HG03097 (cell line): Measurements from ENCODE around the gene AKAIN1.

Experiments used
- ATAC-seq: cut with Tn5 transposase; IDR thresholded peaks from one replicate; pipeline ENCODE4 v1.9.1; 2021; ENCODE audit not compliant: unreplicated experiment, low FRiP score

The AKAIN1 gene

GRCh38 chr18:5162111-5162510 lies 34.9 kb downstream of the AKAIN1 start:
- ATAC-seq, result no peak

- no peak for ATAC-seq
Observed at GRCh38 chr18:5159080-5159479, 38.0 kb downstream of the AKAIN1 start.

DNA sequence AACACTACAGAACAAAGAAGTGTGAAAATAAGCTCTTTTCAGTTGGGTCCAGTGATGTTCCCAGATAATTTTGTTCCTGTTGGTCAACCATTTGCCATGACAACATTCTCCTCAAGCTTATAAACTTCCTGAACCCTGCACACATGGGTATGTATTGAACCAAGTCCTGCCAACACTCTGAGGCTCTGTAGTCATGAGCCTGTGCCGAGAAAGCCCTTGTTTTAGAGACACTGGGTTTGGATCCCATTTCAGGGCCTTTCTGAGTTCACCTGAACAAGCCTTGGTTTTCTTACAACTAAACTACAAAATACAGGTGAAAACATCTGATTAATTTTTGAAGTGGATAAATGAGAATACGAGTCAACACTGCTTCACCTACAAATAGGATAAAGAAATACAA lies 38.5 kb downstream of the AKAIN1 start:
- ATAC-seq, result no peak

DNA sequence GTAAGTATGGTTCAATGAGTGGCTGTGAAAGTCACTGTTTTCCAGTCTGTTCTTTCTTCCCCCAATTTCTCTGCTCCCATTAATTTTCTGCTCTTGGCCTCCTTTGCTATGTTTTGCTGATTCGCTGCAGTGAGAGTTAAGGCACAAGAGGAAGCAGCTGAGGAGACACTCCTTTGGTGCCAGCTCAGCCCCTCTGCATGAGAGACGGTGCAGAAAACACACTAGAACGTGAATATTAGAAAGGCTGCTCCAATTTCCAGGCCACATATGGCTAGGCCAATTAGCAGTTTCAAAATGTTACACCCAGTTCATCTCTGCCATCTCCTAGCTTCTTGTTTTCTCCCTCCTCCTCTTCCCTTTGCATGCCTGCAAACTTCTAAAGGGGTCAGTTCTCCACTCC lies 38.9 kb downstream of the AKAIN1 start:
- ATAC-seq, result no peak

DNA sequence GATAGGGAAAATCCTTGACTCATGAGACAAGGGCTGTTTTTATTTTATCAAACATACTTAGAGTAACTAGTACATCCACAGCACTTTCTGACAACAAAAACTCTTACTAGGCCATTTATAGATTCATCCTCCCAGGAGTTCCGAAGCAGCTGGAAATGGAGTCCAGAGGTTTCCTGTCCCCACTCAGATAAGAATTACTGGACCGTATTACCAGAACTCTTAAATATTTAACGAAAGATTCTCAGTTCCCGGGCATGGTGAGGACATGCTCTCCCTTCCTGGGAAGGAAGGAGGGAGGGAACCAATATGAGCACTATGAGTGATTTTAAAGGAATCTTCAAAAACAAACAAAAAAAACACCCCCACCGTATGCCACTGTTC lies 41.2 kb downstream of the AKAIN1 start:
- no peak for ATAC-seq

DNA sequence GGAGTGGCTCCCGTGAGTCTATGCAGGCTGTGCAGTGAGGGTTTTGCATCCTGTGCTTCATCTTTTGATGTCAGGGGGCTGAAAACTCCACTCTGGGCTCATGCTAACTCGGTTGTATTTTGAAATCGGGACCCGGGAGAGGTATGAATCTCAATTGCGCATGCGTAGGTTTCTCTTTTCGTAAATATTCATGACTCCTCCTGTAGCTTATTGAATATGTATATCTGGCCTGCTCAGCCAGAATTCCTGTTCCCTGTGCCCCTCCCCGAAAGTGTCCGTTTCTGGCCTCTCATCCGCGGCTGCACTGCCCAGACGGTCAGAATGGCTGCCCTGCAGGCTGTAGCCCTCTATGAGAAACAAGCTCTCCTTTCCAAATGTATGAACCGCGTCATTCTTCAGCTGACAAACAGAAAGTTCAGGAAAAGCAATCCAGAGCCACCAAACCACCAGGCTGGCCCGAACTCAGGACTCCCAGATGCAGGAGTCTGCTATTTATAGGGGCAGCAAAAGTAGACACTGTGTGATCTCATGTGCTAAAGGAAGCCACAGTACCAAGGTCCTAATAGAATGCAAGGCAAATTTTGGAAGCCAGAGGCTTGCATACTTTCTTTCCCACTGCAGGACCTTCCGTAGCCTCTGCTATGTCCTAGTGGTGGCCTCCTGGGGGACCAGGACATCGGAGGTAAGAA lies 41.7 kb downstream of the AKAIN1 start:
- ATAC-seq, result no peak

- ATAC-seq, result no peak
Observed at GRCh38 chr18:5152343-5153020, 44.6 kb downstream of the AKAIN1 start.

DNA sequence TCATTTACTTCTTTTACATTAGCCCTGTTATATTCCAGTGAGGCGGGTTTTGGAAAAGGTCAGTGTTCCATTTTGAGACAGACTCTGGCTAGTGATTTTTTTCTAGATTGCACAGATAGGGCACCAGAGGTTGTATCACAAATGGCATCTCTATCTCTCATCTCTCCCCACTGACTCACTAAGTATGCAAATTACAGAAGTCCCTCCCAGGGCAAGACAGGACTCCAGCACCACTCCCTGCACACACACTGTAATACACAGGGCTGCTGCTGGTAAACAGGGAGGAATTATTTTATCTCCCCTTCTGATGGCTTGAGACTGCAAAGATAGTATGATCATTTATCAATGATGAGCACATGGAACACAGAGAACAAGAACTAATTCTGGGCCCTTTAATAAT lies 46.2 kb downstream of the AKAIN1 start:
- no peak for ATAC-seq

DNA sequence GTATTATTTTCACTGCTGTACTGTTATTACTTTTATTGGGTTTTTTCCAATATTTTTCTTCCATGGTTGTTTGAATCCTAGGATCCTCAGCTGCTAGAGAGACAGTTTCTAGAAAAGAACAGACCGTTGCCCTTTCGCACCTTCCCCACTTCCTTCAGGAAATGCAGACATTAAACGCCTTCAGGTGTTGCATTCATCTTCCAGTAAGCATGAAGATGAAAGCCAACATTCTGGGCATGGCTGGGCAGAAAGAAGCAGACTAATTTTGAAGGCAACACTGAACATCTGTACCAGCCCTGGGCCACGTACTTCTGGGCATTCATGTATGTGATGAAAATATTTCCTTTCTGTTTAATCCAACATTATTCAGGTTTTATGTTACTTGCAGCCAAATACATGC lies 51.0 kb downstream of the AKAIN1 start:
- ATAC-seq, result no peak

DNA sequence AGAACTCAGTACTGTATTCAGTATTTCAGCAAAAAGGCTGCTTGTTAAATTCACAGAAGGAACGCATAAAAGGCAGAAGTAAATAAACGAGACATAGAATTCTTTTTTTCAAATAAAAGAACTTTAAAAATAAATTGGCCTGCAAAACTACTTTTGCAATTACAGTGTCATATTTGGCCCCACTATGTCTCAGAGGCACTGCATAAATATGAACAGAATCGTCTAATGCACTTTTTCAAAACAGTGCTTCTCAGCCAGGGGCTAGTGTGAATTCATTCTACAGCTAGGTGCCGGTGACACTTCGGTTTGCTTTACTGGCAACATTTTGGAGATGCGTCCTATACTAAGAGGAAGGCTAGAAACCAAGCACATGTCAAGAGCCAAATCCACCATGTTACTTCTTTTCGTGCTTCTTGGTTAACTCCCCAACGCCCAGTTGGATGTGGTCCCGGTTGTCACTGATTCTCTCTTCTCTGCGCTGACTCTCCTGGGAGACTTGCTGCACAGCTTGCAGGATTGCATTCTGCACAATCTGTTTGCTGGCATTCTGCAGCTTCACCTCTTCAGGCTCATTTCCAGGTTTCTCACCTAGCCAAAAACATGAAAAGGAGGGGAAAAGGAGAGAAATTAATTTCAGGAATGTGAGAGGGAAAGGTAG lies 51.8 kb downstream of the AKAIN1 start:
- ATAC-seq, result no peak

GRCh38 chr18:5144629-5145028 lies 52.4 kb downstream of the AKAIN1 start:
- ATAC-seq, result no peak

DNA sequence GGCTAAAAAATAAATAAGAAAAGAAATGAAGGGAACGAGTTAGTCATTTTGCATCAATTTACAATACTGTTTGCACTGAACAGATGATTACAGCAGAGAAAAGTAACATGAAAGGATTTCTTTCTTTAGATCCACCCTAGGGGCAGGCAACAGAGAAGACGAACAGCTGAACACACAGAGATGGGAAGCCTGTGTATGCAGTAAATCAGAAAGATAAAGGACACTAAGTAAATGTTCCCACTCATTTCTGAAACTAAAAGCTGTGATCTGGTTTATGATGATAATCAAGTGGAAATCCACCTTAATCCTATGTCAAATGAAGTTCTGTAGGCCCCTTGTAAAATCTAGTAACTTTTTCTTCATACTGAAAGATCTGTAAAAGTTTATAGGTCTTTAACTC lies 54.2 kb downstream of the AKAIN1 start:
- no peak for ATAC-seq

GRCh38 chr18:5142131-5142530 lies 54.9 kb downstream of the AKAIN1 start:
- no peak for ATAC-seq

DNA sequence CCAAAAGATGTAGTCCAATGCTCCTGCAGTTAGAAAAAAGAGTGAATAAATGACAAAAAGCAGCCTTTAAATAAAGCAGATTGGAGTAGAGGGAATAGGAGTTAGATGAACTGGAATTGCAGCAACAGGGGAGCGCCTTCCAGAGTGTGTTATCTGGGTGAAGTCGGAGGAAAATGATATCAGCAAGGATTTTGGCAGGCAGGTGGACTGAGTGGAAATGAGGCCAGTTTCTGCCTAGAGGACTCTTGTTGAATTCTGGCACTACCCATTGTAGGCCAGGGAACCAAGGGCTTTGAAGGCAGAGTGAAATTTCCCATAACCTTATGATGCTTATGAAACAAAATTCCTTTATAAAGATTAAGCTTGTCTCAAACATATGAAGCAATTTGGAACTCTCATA lies 59.8 kb downstream of the AKAIN1 start:
- no peak for ATAC-seq

GRCh38 chr18:5132987-5133386 lies 64.1 kb downstream of the AKAIN1 start:
- ATAC-seq, result no peak

DNA sequence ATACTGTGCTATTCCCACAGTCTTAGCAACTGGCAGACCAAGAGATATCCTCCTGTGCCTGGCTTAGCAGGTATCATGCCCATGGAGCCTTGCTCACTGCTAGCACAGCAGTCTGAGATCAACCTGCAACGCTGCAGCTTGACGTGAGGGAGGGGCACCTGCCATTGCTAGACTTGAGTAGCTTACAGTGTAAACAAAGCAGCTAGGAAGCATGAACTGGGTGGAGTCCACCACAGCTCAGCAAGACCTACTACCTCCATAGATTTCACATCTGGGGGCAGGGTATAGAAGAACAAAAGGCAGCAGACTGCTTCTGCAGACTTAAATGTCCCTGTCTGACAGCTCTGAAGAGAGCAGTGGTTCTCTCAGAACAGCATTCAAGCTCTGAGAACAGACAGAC lies 74.8 kb downstream of the AKAIN1 start:
- no peak for ATAC-seq

- ATAC-seq, result no peak
Observed at GRCh38 chr18:5110266-5110665, 86.8 kb downstream of the AKAIN1 start.

DNA sequence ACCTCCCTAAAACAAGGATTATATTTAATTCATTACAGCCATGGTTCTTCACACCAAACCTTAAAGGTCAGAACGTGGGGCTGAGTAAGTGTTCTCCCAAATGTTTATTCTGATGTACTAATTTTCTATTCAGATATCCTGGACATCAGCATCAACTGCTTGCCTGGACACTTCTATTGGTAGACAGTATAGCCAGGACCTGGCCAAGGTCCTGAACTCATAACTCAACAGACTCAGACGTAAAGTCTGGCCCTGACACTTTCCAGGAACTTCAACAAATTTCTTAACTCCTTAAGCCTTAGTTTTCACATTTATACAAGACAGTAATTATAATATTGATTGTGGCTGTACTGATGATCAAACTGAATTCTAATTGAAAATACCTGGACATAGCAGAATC lies 89.1 kb downstream of the AKAIN1 start:
- ATAC-seq, result no peak

DNA sequence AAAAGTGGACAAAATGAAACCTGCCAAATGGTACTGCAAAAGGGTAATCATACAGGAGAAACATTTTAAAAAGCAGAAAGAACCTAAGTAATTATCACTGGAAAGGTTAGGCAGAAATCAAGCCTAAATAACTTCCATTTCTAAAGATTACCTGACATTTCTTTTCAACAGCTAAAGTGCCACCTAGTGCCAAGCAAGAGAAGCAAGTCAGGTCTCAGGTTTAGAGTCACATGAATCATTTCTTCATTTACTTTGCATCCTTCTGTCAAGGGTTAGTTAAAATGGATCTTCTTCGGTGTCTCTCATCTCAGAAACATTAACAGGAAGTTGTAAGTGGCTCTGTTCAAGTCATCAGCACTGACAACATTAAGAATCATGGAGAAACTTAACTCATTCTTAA lies 90.3 kb downstream of the AKAIN1 start:
- no peak for ATAC-seq

DNA sequence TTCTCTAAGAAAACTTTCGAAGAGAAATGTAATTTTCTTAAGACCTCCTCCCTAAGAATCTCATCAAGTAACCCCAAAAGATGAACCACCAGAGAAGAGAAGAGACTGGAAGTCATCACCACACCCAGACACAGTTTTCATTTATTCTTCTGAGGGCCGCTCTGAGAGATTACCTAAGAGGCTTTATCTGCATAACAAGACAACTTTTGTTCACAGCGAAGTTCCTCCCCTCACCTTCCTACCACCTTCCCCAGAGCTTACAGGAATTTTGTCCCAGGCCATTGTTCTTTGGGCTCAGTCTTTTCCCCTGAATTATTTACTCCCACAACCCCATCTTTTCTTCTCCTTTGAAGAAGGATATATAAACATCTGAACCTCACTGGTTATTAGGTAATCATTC lies 92.8 kb downstream of the AKAIN1 start:
- ATAC-seq, result no peak

GRCh38 chr18:5103693-5104092 lies 93.4 kb downstream of the AKAIN1 start:
- no peak for ATAC-seq

DNA sequence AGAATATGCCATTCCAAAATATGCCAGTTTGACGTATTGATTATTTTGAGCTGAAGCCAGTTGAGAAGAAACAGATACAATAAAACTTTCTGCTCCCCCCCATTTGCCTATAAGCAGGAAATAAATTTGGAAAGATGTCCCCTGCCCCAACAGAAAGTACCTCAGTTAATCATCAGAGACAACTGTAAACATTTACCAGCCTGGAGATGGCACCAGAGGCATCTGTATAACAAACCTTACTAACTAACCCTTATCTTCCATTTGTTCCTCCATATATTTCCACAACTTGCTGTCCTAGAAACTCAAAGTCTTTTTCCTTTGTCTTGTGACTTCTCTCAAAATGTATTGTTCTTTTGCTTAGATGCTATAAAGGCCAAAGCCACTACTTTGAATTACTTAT lies 93.8 kb downstream of the AKAIN1 start:
- no peak for ATAC-seq
